Measurements from ENCODE around the gene LDLRAP1.

- TF ChIP-seq, protein P1, sequence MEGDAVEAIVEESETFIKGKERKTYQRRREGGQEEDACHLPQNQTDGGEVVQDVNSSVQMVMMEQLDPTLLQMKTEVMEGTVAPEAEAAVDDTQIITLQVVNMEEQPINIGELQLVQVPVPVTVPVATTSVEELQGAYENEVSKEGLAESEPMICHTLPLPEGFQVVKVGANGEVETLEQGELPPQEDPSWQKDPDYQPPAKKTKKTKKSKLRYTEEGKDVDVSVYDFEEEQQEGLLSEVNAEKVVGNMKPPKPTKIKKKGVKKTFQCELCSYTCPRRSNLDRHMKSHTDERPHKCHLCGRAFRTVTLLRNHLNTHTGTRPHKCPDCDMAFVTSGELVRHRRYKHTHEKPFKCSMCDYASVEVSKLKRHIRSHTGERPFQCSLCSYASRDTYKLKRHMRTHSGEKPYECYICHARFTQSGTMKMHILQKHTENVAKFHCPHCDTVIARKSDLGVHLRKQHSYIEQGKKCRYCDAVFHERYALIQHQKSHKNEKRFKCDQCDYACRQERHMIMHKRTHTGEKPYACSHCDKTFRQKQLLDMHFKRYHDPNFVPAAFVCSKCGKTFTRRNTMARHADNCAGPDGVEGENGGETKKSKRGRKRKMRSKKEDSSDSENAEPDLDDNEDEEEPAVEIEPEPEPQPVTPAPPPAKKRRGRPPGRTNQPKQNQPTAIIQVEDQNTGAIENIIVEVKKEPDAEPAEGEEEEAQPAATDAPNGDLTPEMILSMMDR (IDR thresholded peaks at IDR 0.05), result no peak
- no peak for TF ChIP-seq POLR2AphosphoS5 (IDR thresholded peaks at IDR 0.05; ENCODE audit: insufficient read depth in 1 of 2, low read depth in 1 of 2)
- no peak for TF ChIP-seq POLR2A (IDR thresholded peaks at IDR 0.05)
Measured at GRCh38 chr1:25536124-25536523, 7.3 kb upstream of the LDLRAP1 start.

Measured in vagina (tissue), 2 donors.